Activated T-helper 1 cell treated with Interleukin-2 at 50 U/mL for 16 hours (primary cell): ENCODE measurements around the gene SPECC1.
"Not testable (repeated sequence)": the region's sequence is repeated elsewhere in the genome, so short reads cannot be mapped to it uniquely, and the experiment has no call there.

Experiments
- DNase-seq: peaks from one replicate; pipeline ENCODE4 v3.0.0-alpha.2; 2020; ENCODE audit warnings: low read depth

Gene SPECC1

GRCh38 chr17:20127360-20128035 is 118.3 kb downstream of the SPECC1 start:
- no peak for DNase-seq

DNA sequence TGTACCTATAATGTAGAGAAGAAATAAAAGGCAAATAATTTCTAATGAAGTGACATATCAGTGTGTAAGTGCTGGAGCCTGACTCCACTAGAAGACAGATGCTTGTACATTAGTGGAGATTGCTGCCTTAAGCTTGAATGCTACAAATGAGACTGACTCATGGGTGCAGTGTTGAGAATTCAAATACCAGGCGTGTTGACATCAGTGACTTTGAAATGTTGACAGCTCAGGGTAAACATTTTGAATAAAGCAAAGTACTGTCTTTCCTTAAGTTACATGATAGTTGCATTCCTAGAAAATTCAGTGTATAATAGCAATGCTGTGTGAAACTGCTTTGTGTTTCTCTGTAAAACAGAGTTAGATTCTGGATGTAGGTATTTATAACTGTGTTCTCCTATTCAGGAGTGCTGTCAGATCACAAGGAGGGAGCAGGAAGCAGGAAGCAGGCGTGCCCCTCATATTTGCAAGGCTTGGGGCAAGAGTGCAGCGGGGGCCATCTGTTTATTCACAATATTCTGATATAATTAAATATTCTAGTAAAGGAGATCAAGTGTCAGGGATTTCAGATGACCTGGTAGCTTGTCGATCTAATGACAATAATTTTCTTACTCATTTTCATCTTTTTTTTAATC is 119.0 kb downstream of the SPECC1 start:
- DNase-seq: no peak

- DNase-seq: no peak
Observed at GRCh38 chr17:20133517-20133916, 124.4 kb downstream of the SPECC1 start.

GRCh38 chr17:20141198-20141972 is 132.2 kb downstream of the SPECC1 start:
- DNase-seq: no peak

DNA sequence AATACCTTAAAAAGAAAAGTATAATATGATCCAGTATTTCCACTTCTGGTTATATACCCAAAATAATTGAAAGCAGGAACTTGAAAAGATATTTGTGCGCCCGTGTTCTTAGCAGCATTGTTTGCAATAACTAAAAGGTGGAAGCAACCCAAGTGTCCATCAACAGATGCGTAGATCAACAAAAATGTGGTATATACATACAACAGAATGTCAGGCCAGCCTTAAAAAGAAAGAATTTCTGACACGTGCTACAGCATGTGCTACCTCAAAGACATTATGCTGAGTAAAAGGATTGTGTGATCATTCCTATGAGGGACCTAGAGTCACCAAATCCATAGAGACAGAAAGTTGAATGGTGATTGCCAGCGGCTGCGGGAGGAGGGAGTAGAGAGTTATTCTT is 133.1 kb downstream of the SPECC1 start:
- no peak for DNase-seq

DNA sequence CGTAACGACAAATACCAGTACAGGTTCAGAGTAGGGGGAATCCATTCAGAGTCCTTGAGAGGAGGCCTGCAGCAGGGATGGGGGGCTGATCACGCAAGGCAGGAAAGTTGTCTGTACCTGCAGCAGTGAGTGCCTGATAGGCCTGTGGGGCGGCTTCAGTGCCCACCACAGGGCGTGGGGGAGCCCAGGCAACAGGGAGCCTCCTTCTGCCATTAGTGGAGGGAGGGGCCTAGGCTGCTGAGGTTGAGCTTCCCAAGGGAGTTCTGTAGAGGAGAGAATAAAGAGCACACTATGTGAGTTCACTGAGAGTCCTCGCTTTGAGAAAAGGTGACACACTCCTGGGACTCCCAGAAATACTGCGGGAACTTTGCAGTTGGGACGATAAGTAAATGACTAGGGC is 134.6 kb downstream of the SPECC1 start:
- no peak for DNase-seq

GRCh38 chr17:20145567-20145966 is 136.4 kb downstream of the SPECC1 start:
- DNase-seq: no peak

- DNase-seq: no peak
Observed at GRCh38 chr17:20149251-20149650, 140.1 kb downstream of the SPECC1 start.

GRCh38 chr17:20151174-20151573 is 142.0 kb downstream of the SPECC1 start:
- DNase-seq: no peak

DNA sequence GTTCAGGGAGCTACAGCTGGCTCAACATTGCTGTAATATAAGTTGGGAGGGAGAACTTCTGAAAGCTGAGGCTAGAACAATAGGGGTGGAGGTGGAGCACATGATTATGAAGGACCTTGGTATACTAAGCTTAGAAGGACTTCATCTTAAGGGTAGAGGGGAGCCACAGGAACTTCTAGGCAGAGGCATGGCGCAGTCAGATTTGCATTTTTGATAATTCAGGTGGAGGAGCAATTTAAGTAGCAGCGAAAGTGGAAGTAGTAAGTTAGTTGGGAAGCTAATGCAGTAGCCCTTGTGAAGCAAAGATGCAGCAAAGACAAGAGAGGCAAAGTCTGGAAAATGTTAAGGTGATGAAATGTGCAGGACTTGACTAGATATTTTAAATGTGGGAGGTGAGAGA is 144.1 kb downstream of the SPECC1 start:
- no peak for DNase-seq

- no peak for DNase-seq
Observed at GRCh38 chr17:20154286-20155000, 145.3 kb downstream of the SPECC1 start.

GRCh38 chr17:20155258-20156195 is 146.4 kb downstream of the SPECC1 start:
- peak; percentile 90 for DNase-seq

DNA sequence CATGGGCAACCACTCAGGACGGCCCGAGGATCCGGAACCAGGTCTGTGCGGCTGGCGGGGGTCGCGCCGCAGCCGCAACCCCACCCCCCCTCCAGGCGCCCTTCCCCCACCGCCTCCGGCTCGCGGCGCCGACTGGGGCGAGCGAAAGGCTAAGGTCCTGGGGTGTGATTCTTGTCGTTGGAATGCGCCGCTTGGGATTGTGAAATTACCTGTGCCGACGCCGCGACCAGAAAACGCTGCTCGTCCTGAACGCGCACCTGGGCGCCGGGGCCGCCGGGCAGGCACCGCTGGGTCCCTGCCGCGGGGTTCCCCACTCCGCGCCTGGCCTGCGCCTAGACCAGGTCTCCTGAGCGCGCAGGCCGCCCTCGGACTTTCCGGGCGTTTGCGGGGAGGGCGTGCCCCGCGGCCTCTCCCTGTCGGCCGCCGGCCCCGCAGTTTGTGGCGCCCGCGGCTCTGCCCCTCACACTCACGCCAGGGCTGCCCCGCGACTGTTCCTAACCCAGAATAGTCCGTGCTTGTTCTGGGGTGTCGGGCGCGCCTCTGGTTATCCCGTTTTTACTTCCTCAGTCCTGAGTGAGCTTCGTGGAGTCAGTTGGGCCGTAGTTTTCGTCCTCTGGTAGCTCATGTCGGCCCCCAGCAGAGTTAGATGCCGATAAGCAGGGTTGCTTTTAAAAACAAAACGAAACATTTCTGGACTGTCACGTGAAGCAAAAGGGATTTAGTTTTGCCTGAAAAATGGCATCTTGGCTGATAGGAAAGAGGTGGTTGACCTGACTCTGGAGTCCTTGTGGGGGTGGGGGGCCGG is 147.2 kb downstream of the SPECC1 start:
- DNase-seq: peak; percentile 3

- DNase-seq: no peak
Observed at GRCh38 chr17:20157001-20157310, 147.8 kb downstream of the SPECC1 start.

- no peak for DNase-seq
Observed at GRCh38 chr17:20158580-20158979, 149.4 kb downstream of the SPECC1 start.

- DNase-seq: no peak
Observed at GRCh38 chr17:20159406-20160069, 150.4 kb downstream of the SPECC1 start.

DNA sequence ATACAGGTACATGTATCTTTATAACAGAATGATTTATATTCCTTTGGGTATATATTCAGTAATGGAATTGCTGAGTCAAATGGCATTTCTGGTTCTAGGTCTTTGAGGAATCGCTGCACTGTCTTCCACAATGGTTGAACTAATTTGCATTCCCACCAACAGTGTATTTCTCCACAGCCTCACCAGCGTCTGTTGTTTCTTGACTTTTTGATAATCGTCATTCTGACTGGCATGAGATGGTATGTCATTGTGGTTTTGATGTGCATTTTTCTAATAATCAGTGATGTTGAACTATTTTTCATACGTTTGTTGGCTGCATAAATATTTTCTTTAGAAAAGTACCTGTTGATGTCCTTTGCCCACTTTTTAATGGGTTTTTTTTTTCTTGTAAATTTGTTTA is 156.4 kb downstream of the SPECC1 start:
- not testable (repeated sequence) for DNase-seq

DNA sequence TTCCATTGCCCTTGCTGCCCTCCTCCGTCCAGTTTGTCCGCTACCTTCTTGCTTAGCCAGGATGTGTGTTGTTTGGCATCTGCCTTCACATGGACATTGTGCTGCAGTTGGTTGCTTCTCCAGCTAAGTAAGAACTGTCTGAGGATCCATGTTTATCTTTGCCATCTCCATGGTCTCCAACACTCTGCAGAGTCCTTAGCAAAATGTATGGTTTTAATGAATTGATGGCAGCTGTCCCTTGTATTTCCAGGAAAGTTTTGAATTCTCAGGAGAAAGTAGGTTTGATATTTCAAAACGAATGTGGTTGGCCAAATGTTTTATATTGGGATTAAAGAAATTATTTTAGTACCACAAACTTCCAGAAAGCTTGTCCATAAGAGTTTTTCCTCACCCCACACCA is 160.9 kb downstream of the SPECC1 start:
- no peak for DNase-seq

DNA sequence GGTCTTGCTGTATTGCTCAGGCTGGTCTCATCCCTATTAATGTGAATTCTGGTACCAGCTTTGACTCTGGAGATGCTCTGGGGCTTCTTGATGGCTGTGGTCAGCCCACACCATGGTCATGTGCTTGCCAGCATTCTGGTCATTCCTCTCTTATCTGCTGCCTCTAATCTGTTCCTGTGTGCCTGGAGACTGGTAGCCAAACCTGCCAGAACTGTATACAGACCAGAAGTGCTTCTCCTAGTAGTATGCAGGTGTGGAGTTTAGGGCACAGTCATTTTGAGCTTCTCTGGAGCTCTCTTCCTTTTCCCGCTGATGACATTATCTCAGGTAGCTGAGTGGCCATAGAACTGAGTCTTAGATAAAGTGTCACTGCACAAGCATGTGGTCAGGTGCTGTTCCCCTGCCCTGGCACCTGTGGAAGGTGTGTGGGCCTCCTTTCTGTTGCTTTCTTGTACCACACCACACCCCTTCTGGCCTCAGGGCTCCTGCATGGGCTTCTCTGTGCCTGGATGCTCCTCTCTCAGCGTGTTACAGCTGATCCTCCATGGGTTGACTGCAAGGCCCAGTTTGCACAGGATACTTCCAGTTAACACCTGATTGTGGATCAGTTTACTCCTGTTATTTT is 162.7 kb downstream of the SPECC1 start:
- DNase-seq: no peak

GRCh38 chr17:20172376-20172775 is 163.2 kb downstream of the SPECC1 start:
- DNase-seq: no peak
